ENCODE results near the gene JARID2. TPM values are rescaled to one million over a fixed set of nuclear protein-coding genes. Genes with fewer than 3 reads are reported as not detected.

Gene JARID2
- total and polyA plus RNA-seq, 7 donors = 1.8 to 7.8 (median 6.1) TPM

GRCh38 chr6:15569035-15569995, 323.4 kb downstream of the JARID2 start:
- no peaks in the 10 kb centered on the region for H3K4me1 ChIP-seq
- H3K36me3 ChIP-seq = no peaks in the 10 kb centered on the region
- H3K9me3 ChIP-seq = no peaks in the 10 kb centered on the region
- DNase-seq = no peak
- WGBS, 2 donors = 78 to 79% methylated on average over 17 of the region's 17 CpGs
- intact Hi-C loops (cut with DNase I) = no loop called here
- no peak overlapping the region for H3K27ac ChIP-seq
- no peak overlapping the region for H3K4me3 ChIP-seq
- H3K27me3 ChIP-seq = no peaks in the 10 kb centered on the region
- TF ChIP-seq CTCF (IDR thresholded peaks at IDR 0.05) (no peak), POLR2A (IDR thresholded peaks at IDR 0.05) (no peak), POLR2AphosphoS5 (IDR thresholded peaks at IDR 0.05) (no peak)

- TF ChIP-seq EP300 (IDR thresholded peaks at IDR 0.05) (no peak), POLR2AphosphoS5 (IDR thresholded peaks at IDR 0.05) (no peak), POLR2A (IDR thresholded peaks at IDR 0.05) (no peak), CTCF (IDR thresholded peaks at IDR 0.05) (no peak)
- intact Hi-C loops (cut with DNase I) = no loop called here
- 86 to 90% methylated on average over 2 of the region's 2 CpGs for WGBS, 2 donors
- Histone ChIP-seq H3K4me3 (no peak overlapping the region), H3K36me3 (no peaks in the 10 kb centered on the region), H3K9me3 (no peaks in the 10 kb centered on the region), H3K27me3 (no peaks in the 10 kb centered on the region), H3K4me1 (peaks cover 0 to 4% (median 0%) of the 10 kb centered on the region in 4 donors), H3K27ac (no peak overlapping the region)
- no peak for DNase-seq
These were observed 324.3 kb downstream of the JARID2 start for GRCh38 chr6:15570171-15570570.

Small RNAs within 50 kb of the gene (small RNA-seq; reads per million reads assigned to genes)
- gene RF00001 = 0 reads per million in 3 donors
- gene RNU6-522P = 0 reads per million in 3 donors
- gene RNU6-645P = 0 reads per million in 3 donors

Measured in sigmoid colon (tissue), 7 donors.